Mammary epithelial cell (primary cell): ENCODE results near the gene SPECC1L.

Source experiments
- EZH2 ChIP-seq: IDR thresholded peaks from 2 replicates; pipeline ENCODE4 v1.6.1; 2012; ENCODE audit warnings: low read length, inconsistent platforms, borderline replicate concordance
- TF ChIP-seq, protein P1 (sequence below), 2 donors: IDR thresholded peaks in 1 of 2; conservative IDR thresholded peaks in 1 of 2; 2 replicates each; pipeline ENCODE4 v1.5.1; 2011 to 2012; ENCODE audit warnings: inconsistent platforms in 2 of 2, low read length in 2 of 2, mild to moderate bottlenecking in 2 of 2, control low read depth in 1 of 2, low read depth in 1 of 2; ENCODE audit not compliant: insufficient read depth in 1 of 2; ENCODE audit errors: extremely low read depth in 1 of 2

GRCh38 chr22:24424901-24425775 is 154.5 kb downstream of the SPECC1L start:
- TF ChIP-seq, protein P1, sequence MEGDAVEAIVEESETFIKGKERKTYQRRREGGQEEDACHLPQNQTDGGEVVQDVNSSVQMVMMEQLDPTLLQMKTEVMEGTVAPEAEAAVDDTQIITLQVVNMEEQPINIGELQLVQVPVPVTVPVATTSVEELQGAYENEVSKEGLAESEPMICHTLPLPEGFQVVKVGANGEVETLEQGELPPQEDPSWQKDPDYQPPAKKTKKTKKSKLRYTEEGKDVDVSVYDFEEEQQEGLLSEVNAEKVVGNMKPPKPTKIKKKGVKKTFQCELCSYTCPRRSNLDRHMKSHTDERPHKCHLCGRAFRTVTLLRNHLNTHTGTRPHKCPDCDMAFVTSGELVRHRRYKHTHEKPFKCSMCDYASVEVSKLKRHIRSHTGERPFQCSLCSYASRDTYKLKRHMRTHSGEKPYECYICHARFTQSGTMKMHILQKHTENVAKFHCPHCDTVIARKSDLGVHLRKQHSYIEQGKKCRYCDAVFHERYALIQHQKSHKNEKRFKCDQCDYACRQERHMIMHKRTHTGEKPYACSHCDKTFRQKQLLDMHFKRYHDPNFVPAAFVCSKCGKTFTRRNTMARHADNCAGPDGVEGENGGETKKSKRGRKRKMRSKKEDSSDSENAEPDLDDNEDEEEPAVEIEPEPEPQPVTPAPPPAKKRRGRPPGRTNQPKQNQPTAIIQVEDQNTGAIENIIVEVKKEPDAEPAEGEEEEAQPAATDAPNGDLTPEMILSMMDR (conservative IDR thresholded peaks at IDR 0.05 in 1 of 2, IDR thresholded peaks at IDR 0.05 in 1 of 2; ENCODE audit: extremely low read depth in 1 of 2, insufficient read depth in 1 of 2, low read depth in 1 of 2, low read length in 2 of 2) = no peak
- TF ChIP-seq EZH2 = no peak
